HG02642 (cell line): ENCODE measurements around the gene MAP2K5.

Source experiments
- ATAC-seq: cut with Tn5 transposase; IDR thresholded peaks from one replicate; pipeline ENCODE4 v1.9.1; 2021; ENCODE audit warnings: mild to moderate bottlenecking; ENCODE audit not compliant: unreplicated experiment, poor library complexity

The MAP2K5 gene

DNA sequence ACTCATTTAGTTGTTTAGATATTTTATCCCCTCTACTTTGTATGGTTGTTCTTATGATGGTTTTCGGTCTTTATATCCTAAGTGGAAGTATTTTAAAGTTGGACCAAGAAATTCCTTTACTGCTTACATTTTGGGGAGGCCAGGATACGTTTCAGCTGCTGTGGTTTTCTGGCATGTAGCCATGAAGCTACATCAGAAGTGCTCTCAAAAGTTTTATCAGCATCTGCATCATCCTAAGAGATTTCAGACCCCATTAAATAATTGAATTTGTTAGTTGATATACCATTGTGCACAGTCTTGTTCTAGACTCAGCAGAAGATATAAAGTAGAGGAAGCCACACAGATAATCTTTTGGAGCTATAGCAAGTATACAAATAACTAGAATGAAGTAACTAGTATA lies 232.7 kb downstream of the MAP2K5 start:
- ATAC-seq = no peak

DNA sequence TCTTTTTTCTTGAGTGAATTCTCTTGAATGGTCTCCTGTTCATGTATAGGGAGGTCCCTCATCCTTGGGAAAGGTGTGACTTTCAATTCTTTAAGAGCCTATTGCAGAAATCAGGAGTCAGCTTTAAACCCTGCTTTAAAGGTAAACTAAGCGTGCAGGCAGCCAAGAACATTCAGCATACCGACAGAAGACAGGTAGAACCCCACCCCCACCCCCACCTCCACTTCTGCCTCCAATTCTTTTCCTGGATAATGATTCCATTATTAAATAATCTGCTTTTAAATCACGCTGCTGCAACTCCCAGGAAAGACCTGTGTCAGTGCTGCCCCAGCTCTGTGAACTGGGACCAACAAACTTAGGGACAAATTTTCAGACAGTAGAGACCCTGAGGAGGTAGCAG lies 233.5 kb downstream of the MAP2K5 start:
- ATAC-seq = no peak

DNA sequence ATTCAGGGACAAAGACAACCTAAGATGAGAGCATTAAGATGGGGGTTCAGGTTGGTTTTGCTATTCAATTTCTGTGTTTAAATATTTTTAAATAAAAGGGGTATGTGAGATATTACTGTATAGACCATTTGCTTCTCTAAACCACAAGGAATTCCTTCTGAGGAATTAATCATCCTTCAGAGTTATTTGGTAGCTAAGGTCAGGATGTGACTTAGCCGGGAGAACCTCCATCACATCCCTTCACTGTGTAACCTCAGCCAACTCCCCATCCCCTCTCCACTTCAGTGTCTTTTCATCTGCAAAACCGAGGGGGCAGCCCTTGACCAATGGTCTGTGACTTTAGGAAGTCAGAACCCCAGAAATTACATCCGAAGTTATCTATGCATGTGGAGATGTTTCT lies 234.1 kb downstream of the MAP2K5 start:
- ATAC-seq = no peak

DNA sequence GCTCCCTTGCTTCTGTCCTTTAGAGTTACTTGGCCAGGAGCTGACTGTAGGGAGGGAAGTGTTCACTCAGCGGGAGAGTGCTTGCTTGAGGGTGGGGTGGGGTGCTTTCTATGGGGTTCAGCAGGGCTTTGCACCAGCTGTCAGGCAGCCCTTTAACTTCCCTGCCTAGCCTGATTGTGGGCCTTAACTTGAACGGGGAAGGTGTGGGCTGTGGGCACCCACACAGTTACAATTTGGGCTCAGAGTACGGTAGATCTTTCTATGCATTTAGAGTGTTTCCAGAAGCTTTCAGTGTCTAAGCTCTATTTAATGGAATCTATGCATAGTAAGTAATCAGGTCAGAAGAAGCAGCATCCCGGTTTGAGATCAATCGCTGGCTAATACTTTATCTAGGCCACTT lies 234.6 kb downstream of the MAP2K5 start:
- no peak for ATAC-seq

DNA sequence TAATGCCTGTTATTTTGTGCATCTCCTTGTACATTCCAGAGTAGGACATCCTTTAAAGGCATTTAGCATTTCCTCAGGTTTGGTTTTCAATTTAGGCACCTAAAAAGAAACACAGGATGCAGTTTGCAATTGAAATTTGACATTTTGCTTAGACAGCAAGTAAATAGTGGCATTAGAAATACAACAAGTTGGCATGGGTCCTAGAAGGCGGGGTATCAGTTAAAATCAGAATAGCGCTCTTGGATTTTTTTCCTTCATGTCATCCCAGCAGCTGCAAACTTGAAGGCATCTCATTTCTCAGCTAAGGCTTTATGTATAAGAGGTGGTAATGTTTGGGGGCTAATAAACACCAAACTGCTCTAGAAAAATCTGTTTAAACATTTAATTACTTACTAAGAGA lies 235.3 kb downstream of the MAP2K5 start:
- no peak for ATAC-seq

DNA sequence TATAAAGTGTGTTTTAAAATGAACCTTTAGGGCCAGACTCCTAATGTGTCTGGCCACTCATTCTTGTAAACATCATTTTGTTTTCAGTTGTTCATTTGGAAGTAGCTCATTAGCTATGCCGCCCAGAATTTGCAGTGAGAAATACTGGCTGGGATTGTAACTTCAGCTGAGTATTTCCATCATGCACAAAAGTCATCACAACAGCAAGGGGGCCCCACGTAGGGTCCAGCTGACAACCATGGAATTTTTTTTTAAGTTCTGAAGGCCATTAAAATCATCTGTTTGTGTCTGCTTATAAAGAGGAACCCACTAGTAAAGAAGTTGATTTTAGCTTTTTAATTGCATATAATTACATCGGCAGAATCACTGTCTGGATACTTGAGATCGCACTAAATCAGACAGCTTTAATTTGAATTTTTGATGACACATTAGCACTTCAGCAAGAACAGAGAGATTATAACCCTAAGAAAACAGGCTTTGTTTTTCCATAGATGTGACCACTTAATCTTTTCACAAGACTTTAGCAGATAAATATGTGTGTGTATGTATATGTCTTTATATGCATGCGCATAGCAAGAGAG lies 236.6 kb downstream of the MAP2K5 start:
- ATAC-seq = no peak

DNA sequence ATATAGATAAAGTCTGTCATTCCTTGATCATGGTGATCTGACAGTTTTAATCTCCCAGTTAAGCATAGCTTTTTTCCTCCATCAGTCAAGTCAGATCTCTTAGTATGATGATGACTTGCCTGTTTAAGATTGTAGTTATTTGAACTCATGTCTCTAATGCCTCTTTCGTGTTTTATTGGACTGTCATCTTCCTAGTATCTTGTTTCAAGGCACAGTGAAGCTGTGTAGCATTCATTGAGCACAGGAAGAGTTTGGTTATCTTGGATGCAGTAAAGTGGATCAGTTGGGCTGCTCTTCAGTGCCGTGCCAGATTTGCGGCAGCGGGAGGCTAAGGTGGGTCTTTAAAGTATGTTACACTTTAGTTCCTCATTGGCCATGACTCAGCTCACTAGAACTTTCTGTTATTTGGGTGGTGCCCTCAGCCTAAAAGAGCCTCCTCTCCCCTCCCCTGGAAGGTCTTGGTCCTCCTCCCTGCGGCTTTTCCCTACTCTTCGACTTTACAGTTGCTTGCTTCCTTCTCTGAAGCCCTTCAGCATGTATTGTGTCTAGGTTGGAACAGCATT lies 237.1 kb downstream of the MAP2K5 start:
- no peak for ATAC-seq

DNA sequence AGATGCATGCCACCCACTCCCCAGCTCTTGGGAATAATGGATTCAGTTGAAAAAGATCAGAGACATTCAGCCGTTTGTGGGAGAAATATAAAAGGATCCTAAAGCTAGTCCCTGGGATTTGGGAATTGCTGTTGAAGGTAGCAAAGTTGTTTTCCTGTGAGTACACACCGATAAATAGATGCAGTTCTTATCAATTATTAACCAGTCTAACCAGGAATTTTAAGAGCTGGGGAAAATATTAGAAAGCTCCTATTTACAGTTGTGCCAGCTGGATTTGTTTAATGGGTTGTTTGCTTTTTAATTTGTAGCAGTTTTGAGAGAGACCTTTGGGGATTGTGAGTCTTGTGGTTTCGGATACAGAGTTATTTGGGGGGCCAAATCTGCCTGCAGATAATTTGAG lies 238.6 kb downstream of the MAP2K5 start:
- no peak for ATAC-seq

DNA sequence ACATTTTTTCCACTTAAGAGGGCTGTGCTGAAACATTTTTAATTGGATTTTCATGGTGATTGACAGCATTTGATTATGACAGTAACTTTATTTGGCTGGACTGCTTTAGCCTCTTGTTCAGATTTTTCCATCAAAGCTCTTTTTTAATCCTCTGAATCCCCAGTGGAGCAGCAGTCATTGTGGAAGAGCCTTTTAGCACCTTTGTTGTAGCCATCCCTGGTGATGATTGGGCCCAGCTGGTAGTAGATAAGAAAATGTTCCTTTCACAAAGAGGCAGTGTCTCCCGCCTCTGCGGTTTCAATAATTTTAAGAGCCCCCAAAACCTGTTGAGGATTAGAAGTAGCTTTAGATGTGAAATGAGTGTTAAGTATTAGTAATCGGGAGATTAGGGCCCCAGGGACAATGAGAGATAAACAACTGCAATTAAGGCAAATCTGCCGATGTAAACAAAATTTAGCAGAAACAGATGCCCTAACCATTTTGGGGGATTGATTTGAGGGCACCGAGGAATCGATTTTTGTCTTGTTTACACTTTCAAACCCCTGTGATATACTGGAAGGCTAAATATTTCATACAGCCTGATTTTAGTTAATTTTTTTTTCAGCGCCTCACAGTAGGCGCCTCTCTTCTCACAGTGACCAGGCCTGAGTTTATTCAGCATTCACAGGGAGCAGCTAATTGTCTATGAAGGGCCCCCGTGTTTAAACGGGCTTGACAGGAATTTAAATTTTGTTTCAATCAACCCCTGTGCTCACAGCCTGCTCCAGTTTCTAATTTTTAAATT lies 239.6 kb downstream of the MAP2K5 start:
- no peak for ATAC-seq

DNA sequence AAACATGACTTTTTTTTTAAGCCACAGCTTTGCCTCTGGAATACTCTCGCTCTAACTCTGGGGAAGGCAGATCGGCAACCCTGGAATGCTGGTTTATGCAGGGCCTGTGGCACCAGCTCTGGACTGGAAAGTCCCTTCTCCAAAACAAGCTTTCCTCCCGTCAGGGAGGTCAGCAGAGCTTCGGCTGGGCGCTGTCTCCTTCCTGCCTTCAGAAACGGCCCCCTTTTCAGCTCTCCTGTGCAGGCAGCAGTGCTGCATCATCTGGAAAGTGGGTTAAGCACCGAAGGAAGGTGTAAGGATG lies 240.1 kb downstream of the MAP2K5 start:
- no peak for ATAC-seq

DNA sequence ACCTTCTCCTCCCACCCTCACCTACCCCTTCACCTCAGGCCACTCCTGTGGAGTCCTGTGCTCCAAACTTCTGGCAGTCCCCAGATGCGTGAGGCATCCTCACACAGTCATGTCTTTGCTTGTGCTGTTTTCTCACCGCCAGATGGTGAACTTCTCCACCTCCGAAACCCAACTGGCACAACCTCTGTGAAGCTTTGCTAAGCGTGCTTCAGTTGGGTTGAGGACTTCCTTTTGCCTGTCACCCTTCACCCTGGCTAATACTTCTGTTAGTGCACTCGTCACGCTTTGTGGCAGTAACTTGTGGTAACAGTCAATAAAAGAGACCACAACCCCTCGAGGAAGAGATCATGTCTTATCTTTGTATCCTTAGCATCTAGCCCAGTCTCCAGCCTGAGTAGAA lies 240.8 kb downstream of the MAP2K5 start:
- peak; percentile 53 for ATAC-seq

DNA sequence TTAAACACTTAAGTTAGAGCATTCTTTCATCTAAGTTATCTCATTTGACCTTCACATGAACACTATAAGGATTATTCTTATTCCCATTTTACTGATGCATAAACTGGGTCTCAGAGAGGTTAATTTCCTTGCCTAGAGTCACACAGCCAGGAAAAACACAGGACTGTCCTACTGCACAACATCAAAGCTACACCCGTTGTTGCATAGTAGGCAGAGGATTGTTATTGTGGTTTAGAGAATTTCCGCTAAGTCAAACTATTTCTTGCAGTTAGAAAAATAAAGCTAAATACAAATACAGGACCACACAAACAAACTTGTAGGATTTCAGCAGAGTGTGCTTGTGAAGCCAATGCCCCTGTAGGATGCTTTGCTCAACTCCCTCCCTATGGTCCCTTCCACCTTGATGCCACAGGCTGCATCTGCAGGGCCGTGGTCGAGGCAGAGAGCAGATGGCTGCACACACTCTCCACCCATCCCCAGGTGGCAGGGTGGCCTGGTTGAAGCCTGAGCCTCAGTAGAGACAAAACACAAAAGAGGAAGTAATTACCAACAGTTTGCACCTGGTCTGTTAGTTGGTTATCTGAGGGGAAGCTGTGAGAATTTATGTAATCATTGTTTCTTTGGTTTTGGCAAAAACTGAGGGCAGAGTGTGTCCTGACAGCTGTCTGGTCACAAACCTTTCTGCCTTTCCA lies 241.7 kb downstream of the MAP2K5 start:
- ATAC-seq = peak; percentile 77

DNA sequence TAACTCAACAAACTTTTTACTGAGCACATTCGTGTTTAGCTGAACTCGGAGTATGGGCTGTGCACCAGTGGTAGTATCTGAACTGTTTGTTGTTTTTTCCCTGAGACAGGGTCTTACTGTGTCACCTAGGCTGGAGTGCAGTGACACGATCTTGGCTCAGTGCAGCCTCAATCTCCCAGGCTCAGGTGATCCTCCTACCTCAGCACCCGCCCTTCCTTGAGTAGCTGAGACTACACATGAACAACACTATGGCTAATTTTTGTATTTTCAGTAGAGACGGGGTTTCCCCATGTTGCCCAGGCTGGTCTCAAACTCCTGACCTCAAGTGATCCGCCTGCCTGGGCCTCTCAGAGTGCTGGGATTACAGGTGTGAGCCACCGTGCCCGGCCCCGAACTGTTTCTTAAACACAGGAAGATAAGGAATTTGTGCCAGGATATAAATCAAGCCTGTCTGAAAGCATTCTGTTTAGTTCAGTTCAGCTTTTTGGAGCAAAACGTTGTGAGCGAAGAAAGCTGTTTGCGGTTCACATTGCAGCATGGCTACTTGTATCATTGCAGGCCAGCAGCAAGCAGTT lies 242.4 kb downstream of the MAP2K5 start:
- peak; percentile 9 for ATAC-seq

DNA sequence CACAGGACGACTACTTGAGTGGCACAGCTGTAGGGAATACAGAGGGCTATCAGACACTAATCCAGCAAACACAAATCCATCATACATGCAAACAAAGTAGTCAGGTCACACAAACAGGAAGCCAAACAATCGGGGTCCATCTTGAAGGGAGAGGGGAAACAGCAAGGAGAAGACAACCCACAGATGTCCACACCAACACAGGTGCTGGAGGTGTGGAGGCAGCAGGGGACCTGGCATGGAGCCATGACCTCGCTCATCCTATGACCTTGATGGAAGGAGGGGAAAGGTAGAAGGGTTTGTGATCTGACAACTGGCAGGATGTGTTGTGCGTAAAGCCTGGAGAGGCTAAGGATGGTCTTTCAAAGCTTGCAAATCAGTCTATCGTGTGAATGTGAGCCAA lies 242.9 kb downstream of the MAP2K5 start:
- ATAC-seq = no peak

DNA sequence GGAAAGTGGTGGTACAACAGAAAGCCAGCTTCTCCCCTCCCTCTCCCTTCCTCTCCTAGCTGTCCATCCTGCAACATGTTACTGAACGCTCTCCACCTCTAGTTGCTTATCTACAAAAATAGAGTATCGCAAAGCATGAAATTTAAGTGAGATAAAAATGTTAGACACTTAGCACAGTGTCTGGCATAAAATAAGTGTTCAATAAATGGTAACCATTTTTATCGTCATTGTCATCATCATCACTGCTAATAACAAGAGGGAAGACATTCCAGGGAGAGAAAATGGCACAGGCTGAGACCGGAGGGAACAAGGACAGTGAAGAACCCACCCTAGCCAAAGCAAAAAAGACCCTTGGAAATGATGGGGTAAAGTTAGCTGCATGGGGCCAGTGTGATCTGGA lies 244.1 kb downstream of the MAP2K5 start:
- no peak for ATAC-seq

DNA sequence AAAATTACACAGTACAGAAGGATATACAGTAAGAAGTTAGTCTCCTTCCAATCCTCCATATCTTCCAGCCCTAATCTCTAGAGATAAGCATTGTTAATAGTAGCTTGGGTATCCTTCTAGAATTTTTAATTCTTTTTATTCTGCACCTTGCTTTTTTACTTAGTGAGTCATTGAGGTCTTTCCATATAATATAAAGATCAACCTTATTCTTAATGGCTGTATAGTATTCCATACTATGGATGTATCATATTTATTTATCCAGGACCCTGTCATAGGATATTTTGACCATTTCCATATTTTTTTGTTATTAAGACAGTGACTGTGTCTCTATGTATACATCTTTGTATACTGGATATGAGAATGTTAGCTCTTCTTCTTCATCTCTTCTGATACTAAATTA lies 246.5 kb downstream of the MAP2K5 start:
- ATAC-seq = no peak

DNA sequence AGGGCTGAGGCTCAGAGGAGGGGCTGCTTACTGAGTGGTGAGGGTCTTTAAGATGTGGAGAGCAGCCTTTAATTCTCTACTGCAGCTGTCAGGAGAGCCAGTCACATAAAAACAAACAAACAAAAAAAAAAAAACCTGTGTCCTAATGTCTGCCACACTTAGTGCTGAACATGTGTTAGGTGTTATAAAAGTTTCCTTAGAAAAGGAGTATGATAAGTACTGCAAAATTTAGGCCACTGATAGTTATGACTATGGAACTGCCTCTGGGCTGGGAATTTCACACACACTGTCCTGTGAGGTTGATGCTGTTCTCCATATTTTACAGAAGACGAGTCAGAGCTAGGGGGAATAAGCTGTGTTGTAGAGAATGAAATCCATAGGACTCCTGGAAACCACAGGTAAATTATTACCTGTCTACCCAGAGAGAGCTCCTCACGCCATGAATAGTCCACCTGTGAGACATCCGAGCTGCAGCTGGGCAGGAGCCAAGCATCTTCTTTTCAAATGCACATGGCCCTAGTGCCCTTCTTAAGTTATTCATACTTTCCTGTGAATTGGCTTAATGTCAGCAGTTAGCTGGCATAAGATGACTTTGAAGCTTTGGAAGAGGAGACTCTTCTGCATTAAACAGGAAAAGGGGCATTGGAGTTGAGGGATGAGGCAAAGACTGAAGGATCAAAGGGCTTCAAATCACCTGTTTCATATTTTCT lies 248.3 kb downstream of the MAP2K5 start:
- ATAC-seq = no peak

DNA sequence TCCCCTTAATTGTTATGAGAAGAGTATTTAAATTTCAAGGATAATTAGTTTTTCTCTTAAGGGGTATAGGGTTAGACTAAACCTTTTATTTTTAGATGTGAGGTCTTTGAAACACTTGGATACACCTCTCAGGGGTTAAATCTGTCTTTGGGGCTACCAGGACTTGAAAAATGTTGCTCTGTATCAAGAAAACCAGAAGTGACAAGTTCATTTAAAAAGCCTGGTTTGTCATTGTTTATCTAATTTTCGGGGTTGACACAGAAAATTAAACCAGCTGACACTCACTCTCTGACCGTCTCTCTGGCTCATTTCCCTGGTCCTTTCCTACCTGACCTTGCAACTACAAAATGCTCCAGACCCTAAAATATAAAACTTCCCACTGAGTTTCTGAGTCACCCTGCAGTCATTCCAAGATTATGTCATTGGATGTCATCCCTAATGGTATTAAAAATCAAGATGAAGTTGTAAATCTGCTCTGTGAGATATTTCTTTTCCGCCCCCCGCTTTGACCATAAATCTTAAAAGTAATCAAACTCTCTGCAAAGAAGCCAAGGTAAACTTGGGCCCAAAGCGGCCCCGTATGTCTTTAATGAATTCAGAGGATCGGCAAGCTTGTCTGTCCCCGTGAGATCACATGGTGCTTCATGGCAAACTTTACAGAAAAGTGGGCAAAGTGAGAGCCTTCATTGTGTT lies 249.9 kb downstream of the MAP2K5 start:
- ATAC-seq = no peak

DNA sequence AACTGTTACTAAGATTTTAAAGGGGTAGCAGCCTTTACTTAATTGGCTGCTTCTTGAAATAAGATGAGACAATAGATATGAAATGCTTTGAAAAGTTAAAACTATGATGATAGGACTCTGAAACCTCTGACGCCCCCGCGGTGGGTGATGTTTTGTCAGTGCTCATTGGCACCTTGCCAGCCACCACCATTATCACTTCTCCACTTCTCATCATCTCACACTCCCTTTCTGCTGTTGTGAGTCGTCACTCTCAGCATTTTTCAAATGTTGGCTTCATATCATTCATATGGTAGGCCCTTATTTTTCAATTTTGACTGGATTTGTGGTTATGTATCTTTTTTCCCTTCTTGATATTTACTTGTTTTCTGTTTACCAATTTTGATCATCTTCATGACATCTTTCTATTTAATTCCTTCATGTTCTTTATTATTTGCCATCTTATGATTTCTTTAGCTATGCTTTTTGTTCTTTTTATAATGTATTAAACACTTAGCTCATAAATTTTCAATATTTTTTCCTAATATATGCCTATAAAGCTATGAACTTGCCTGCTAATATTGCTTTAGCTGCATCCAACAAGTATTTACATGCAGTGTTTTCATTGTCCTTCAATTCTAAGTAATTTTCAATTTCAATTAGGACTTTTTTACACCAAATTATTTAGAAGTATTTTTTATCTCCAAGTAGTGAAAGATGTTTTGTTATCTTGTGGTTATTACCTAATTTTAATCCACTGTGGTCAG lies 252.5 kb downstream of the MAP2K5 start:
- no peak for ATAC-seq
